Activated naive CD4-positive, alpha-beta T cell treated with anti-CD3 and anti-CD28 coated beads, Interleukin-2, amount 50 U/mL, for 72 hours (primary cell): ENCODE results near the gene MAGI2. TPM values are rescaled to one million over a fixed set of nuclear protein-coding genes. Genes with fewer than 3 reads are reported as not detected.

Experiments used
- ATAC-seq, 2 donors: fragments of 150-1000 bp; cut with Tn5 transposase; 2 replicates each; pipeline ENCODE4 v1.10.0; 2021; ENCODE audit warnings: mild to moderate bottlenecking in 2 of 2, moderate library complexity in 2 of 2
- DNase-seq, 2 donors: peaks; one replicate each; pipeline ENCODE4 v3.0.0; 2021 to 2022; ENCODE audit warnings: low spot score in 2 of 2
- H3K27ac Mint-ChIP-seq, 2 donors: one replicate each; pipeline ENCODE4 v1.8.0; 2022; ENCODE audit warnings: mild to moderate bottlenecking in 2 of 2, mixed read lengths in 2 of 2
- H3K36me3 Mint-ChIP-seq, 2 donors: one replicate each; pipeline ENCODE4 v1.8.0; 2022; ENCODE audit warnings: mixed read lengths in 2 of 2
- H3K9me3 Mint-ChIP-seq, 2 donors: one replicate each; pipeline ENCODE4 v1.8.0; 2022; ENCODE audit warnings: mixed read lengths in 2 of 2
- total RNA-seq, 2 donors: library from RNA; stranded (reverse); gene quantifications; one replicate each; pipeline ENCODE4 v1.2.3, GENCODE V29; 2022

The MAGI2 gene
- total RNA-seq, 2 donors from 2014 or later, result 0.16 TPM; not detected in 1

DNA sequence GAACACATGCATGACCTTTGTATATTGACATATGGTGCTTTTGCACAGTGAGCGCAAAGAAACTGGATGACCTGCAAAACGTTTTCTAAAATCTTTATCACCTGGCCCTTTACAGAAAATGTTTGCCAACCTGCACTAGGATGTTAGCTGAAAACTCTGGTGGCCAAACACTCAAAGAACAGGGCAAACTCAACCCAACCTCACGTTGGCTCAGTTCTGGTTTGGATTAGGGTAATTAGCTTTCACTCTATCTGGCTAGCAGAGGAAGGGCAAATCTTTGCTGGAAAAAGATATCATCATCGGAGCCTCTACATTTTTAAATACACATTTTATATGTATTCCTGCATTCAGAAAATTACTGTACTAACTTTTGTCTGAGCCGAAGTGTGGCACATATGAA is 966.0 kb downstream of the MAGI2 start:
- H3K9me3 Mint-ChIP-seq, result no peaks in the 10 kb centered on the region
- no peak overlapping the region for H3K27ac Mint-ChIP-seq
- no peak for ATAC-seq
- H3K36me3 Mint-ChIP-seq, result no peaks in the 10 kb centered on the region
- no peak for DNase-seq

DNA sequence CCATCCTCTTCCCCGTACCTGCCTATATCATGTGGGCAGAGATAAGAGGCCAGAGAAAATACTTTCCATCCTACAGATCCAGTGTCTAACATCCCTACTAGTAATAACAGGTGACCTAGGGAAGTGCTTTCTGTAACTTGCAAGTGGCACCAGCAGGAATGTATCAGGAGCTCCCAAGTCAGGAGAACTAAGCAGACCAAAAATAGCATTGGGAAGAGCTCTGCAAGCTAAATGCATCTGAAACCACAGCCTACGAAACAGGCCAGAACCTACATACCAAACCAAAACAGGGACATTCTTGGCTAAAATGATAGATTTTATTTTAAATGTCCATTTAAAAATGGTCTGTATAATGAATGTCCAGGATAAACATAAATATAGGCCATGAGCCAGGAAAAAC is 974.1 kb downstream of the MAGI2 start:
- H3K27ac Mint-ChIP-seq, result no peak overlapping the region
- DNase-seq (no peak), ATAC-seq (no peak)
- H3K9me3 Mint-ChIP-seq, result peaks cover 0 to 8% of the 10 kb centered on the region in 2 donors
- no peaks in the 10 kb centered on the region for H3K36me3 Mint-ChIP-seq

DNA sequence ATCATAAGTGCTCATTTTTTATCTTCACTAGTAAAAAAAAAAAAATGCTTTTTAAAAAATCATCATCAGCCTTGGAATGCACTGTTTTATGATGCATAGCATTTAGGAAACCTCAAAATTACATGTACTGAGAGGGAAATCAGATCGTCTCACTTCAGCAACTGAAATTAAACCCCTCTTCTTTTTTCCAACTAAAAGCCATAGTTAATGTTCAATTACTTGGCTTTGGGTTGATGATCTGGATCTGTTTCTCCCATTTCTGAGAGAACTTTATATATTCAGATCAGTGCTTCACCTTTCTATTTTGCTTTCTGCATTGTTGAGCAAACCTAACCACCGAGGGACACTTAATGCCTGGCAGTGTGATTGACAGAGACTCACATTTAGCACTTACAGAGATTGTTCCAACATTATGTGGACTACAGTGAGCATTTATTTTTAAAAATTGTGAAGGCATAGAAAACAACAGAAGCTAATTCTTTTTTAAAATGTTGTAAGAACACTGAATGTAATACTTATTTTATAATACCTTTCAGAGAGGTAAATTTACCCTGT is 976.5 kb downstream of the MAGI2 start:
- Mint-ChIP-seq H3K27ac (no peak overlapping the region), H3K9me3 (peaks cover 4 to 8% of the 10 kb centered on the region in 2 donors), H3K36me3 (no peaks in the 10 kb centered on the region)
- DNase-seq, result no peak
- no peak for ATAC-seq

DNA sequence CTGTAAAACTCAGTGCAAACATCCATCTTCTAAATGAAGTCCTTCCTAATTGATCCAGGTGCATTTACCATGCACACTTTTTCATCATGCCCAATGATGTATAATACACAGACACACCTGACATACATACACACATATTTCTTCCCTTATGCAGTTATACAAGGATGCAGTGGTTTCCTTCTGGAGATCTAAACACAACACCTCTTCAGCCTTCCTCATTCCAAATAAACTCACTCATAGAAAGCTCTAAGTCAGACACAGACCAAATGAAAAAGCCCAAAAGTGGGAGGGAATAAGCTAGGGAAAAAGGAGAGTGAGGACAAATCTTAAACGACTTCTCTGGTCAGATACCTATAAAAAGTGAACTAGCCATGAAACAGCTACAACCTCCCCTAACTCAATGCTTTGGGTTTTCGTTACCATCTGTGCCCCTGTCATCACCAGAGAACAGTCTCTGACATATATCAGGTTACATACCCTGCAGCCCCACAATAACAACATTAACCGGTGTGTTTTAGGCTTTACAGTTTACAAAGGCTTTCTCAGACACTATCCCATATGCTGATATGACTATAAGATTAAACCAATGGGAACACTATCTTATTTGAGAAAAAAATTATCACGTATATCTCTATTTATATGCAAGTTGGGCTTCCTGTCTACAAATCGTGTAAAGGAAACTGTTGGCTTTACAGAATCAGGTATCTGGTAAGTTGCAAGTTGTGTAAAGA is 979.7 kb downstream of the MAGI2 start:
- DNase-seq (no peak), ATAC-seq (no peak)
- H3K36me3 Mint-ChIP-seq, result no peaks in the 10 kb centered on the region
- H3K9me3 Mint-ChIP-seq, result peaks cover 4 to 7% of the 10 kb centered on the region in 2 donors
- H3K27ac Mint-ChIP-seq, result no peak overlapping the region

DNA sequence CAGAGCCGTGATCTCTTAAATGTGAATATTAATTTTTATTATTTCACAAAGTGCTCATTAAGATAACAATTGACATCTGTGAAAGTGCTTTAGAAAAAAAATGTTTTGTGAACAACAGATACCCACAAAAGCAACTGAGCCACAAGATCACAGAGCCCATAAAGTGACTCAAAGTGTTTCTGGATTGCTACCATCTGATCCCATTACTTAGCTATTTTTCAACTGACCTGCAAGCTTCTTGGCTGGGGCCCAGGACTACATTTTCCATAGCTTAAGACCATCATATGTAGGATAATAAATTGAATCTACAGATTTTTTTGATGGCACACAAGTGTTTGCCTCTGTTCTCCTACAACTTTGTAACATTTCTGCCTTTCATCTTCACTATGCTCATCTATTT is 980.4 kb downstream of the MAGI2 start:
- ATAC-seq (no peak), DNase-seq (no peak)
- no peaks in the 10 kb centered on the region for H3K36me3 Mint-ChIP-seq
- no peak overlapping the region for H3K27ac Mint-ChIP-seq
- peaks cover 4 to 7% of the 10 kb centered on the region in 2 donors for H3K9me3 Mint-ChIP-seq

DNA sequence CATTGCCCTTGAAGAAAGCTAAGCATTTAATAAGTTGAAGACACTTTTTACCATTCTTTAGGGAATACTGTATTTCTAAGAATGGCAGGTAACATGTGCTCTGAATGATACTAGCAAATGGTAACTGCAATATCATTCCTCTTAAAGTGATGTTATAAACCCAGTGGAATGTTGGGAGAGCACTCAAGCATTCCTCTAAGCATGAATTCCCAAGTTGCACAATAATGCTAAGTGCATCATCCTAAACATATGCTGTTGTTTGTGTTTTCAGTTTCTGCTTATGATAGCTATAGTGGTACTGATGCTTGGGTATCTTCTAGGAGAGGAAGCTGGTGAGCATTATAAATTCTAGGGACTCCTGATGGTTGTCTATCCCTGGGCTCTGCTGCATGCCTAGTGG is 980.9 kb downstream of the MAGI2 start:
- H3K9me3 Mint-ChIP-seq, result peaks cover 4 to 7% of the 10 kb centered on the region in 2 donors
- ATAC-seq (no peak), DNase-seq (no peak)
- no peaks in the 10 kb centered on the region for H3K36me3 Mint-ChIP-seq
- H3K27ac Mint-ChIP-seq, result no peak overlapping the region

DNA sequence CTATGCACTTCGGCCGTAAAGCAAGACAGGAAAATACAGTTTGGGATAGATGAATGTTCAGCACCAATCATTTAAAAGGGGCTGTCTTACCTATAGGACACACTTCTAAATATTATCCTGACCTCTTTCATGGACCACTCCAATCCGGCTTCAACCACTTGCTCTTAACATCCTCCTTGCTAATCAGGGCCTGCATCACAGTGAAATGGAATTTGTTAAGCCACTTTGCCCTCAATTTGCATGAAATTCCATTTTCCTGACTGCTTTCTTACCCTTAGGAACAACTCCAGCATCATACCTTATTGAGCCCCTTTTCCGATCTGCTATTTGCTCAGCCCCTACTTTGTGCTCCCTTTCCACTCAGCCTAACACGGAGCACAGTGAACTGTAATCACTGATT is 987.6 kb downstream of the MAGI2 start:
- Mint-ChIP-seq H3K9me3 (peaks cover 7 to 10% of the 10 kb centered on the region in 2 donors), H3K27ac (no peak overlapping the region), H3K36me3 (no peaks in the 10 kb centered on the region)
- ATAC-seq (no peak), DNase-seq (no peak)

DNA sequence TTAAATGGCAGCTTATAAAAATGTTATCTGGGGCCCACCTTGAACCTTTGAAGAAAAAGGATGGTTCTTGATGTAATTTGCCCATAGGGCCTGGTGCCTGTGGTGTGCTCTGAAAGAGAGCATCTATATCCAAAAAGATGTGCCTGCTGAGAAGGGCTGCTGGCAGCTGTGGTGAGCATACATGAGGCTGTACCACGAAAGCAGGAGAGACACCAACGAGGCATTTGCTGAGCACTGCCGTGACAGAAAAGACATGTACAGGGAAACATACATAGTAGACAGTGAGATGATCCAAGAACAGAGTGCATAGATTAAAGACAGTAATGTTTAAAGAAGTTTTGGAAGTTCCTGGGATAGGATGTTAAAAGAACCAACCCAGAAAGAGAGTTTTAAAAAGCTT is 990.4 kb downstream of the MAGI2 start:
- no peak for DNase-seq
- no peak for ATAC-seq
- H3K36me3 Mint-ChIP-seq, result no peaks in the 10 kb centered on the region
- H3K9me3 Mint-ChIP-seq, result peaks cover 7% of the 10 kb centered on the region in 2 donors
- H3K27ac Mint-ChIP-seq, result no peak overlapping the region

DNA sequence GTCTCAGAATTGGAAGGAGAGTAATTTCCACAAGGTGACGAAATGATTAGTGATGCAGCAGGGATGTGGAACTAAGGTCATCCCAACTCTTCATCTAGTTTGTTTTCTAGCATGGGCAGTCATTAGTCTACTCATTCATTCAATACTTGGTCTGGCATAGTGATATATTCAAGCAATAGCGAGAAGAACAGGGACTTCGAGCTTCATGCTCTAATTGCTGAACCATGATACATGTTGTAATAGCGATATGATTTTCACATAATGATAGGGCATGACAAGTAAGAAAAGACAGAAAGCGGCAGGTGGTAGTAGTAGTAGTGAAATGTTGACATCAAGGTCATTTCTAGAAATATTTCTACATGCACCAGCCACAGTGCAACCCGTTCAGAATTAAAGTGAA is 1002.8 kb downstream of the MAGI2 start:
- Mint-ChIP-seq H3K9me3 (peaks cover 0 to 4% of the 10 kb centered on the region in 2 donors), H3K27ac (no peak overlapping the region), H3K36me3 (no peaks in the 10 kb centered on the region)
- no peak for DNase-seq
- no peak for ATAC-seq

DNA sequence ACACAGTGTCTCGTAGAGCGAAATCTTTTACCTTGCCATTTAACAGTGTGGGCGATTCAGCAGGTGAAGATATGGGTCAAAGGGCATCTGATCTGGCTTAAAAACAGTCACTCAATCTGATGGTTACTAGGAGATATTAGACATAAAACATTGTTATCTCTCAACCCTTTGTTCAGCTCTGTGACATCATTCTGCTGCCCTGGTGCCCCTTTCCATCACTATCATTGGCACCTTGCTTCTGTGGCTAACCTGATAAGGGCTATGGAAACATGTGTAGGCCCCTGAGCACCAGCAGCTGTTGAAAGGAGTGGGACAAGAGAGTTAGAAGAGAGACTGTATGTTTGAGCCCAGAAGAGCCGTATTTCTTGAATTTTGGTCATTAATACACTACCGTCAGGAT is 1004.6 kb downstream of the MAGI2 start:
- Mint-ChIP-seq H3K27ac (no peak overlapping the region), H3K36me3 (no peaks in the 10 kb centered on the region)

DNA sequence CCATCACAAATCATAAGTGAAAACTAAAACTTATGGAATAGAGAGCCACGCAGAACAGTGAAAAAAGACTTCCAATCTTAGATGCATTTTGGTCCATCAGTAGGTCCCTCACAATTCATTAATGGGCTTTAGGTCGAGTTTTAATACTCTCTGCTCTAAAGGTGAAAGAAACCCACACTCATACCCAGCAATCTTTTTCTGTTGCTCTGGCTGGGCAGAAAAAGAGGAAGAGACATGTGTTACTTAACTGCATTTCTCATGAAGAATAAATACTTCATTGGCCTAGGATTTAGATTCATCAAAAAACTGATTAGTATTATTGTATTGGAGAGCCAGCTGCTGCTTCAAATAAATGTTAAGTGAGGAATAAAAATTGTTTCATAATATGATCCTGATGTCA is 1009.2 kb downstream of the MAGI2 start:
- no peaks in the 10 kb centered on the region for H3K36me3 Mint-ChIP-seq
- DNase-seq (no peak), ATAC-seq (no peak)
- no peak overlapping the region for H3K27ac Mint-ChIP-seq
- H3K9me3 Mint-ChIP-seq, result no peaks in the 10 kb centered on the region

More for the DNA sequence above, 1004.6 kb downstream of the MAGI2 start:
- peaks cover 0 to 4% of the 10 kb centered on the region in 2 donors for H3K9me3 Mint-ChIP-seq
- DNase-seq, result no peak
- no peak for ATAC-seq

DNA sequence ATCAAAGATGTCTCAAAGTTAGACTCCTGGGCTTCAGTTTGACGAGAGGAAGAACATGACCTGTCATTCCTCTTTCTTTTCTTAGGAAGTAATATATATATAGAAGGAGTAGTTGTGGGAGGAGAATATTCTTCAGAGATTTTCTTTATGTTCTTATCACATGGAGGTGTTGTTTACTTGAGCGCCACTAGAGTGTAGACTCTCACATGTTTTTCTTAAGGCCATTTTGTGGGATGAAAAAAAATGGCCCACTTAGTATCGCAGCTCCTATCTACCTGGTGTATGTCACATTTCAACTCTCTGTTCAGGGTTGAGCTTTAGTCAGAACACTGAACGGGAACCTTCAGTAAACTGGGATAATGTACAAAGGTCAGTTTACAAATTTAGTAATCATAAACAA is 1009.7 kb downstream of the MAGI2 start:
- no peak for ATAC-seq
- H3K27ac Mint-ChIP-seq, result no peak overlapping the region

DNA sequence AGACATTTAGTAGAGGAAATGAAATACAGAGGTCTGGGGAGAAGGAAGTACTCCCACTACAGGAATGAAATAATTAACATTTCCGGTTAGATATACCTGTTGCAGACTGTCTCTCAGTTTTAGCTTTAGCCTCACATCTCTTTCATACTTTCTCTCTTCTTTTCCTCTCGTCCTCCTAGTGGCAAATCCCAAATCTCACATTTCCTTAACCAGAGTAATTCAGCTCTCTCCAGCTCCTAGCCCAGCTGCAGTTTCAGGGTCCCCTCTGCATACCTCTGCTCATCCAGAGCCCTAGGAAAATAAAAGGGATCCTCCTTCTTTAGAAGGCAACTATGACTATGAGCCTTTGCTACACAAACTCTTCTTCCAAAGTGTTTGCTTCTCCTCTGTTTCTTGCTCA is 1011.7 kb downstream of the MAGI2 start:
- ATAC-seq, result no peak
- Mint-ChIP-seq H3K27ac (no peak overlapping the region), H3K9me3 (no peaks in the 10 kb centered on the region), H3K36me3 (no peaks in the 10 kb centered on the region)
- DNase-seq, result no peak

More for the DNA sequence above, 1009.7 kb downstream of the MAGI2 start:
- Mint-ChIP-seq H3K9me3 (no peaks in the 10 kb centered on the region), H3K36me3 (no peaks in the 10 kb centered on the region)
- DNase-seq, result no peak

DNA sequence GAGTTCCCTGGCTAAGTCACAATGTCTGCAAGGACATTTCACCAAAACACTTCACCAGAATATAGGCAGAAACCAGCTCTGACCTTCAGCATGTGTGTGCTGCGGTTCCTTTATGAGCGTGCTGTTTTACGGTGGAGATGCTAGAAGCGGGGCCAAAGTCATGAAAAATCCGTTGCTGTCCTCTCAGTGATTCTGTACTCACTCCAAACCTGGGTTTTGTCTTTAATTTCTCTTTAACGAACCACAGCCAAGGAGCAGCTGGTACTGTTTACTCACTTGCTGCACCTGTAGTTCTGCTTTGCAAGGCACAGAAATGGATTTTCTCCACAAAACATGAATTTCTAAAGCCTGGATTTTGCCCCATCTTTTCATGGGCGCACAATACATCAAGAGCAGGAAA is 1015.0 kb downstream of the MAGI2 start:
- no peak for ATAC-seq
- no peaks in the 10 kb centered on the region for H3K36me3 Mint-ChIP-seq
- no peak overlapping the region for H3K27ac Mint-ChIP-seq
- no peaks in the 10 kb centered on the region for H3K9me3 Mint-ChIP-seq
- no peak for DNase-seq

DNA sequence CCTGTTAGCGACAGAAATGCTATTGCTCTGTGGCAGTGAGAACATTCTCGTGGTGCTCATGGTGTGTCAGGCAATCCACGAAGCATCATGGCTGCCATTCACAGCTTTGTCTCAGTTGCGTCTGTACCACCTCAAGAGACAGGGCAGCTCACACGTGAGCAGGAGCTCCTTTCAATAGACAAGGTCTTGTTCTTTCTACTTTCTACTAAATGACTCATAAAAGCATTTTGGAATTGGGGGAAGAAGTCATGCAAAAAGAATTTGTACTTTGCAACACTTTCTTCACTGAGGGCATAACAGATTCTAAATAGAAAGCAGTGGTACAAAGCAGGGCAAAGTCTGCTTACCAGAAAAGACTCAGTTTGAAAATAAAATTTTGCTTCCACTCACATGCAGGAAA is 1016.3 kb downstream of the MAGI2 start:
- Mint-ChIP-seq H3K27ac (no peak overlapping the region), H3K9me3 (no peaks in the 10 kb centered on the region), H3K36me3 (no peaks in the 10 kb centered on the region)
- DNase-seq (no peak), ATAC-seq (no peak)

DNA sequence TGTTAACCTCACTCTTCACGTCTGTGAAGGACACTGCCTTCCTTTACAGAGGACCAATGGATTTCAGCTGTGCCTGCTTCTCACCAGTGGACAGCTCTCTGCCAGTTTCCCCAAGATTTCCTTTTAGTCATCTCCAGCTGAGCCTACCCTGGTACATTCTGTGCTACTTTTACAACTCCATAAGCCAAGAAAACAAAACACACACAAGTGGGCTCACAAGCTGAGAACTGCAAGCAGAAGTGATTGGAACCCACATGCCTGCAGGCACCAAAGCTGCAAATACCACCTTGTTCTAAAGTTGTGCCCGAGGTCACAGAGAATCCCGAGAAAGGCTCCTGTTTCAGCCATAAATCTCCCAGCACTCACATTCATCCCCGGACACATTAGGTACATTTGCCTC is 1018.1 kb downstream of the MAGI2 start:
- Mint-ChIP-seq H3K36me3 (no peaks in the 10 kb centered on the region), H3K9me3 (no peaks in the 10 kb centered on the region), H3K27ac (no peak overlapping the region)
- ATAC-seq (no peak), DNase-seq (no peak)

DNA sequence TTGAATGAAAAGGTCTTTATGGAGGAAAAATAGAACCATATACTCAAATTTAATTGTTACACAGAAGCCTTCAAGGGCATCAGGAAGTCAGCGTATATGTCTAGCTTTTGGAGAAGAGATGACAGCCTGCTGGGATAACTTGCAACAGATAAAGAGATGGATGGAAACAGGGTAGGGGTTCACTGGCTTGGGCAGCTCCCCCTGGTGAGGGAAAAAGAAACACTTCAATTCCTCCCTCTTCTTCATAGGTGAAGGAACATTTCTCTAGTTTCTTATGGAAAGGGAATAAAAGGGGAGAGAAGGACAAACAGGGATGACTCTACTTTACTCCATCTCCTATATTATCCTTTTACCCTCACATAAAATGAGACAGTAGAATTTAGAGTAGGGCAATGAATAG is 1019.2 kb downstream of the MAGI2 start:
- Mint-ChIP-seq H3K36me3 (no peaks in the 10 kb centered on the region), H3K27ac (no peak overlapping the region), H3K9me3 (no peaks in the 10 kb centered on the region)
- no peak for ATAC-seq
- DNase-seq, result no peak

DNA sequence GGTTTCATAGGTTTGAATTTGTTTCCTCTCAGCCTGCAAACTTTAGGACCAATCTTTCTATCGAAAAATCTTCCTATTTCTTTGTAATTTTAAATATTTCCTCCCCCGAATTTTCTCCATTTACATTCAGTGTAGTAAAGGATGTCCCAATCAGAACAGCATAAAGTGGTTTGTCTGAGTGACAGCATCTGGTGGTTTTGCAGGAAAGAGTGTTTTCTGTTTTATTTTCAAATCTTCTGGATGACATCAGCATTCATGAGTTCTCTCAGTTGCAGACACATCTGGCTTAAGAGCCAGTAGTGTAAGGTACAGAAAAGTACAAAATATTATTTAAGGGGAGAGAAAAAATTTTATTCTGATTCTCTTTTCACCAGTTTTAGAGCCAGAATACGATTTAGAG is 1020.0 kb downstream of the MAGI2 start:
- ATAC-seq, result no peak
- no peak for DNase-seq
- no peaks in the 10 kb centered on the region for H3K36me3 Mint-ChIP-seq

More for the DNA sequence above, 1020.0 kb downstream of the MAGI2 start:
- Mint-ChIP-seq H3K27ac (no peak overlapping the region), H3K9me3 (no peaks in the 10 kb centered on the region)
